ENCODE results near the gene ALS2. TPM values are rescaled to one million over a fixed set of nuclear protein-coding genes. Genes with fewer than 3 reads are reported as not detected.

ALS2 gene
- total RNA-seq, 1 experiment from 2014 or later: 28.4 TPM

GRCh38 chr2:201777043-201777442, 3.7 kb downstream of the ALS2 start:
- no peak overlapping the region for H3K56ac ChIP-seq (ENCODE audit: insufficient read length, low read depth, low read length)
- Mint-ChIP-seq H3K36me3 (ENCODE audit: insufficient read depth in 1 of 3, low read depth in 3 of 3) (no peaks in the 10 kb centered on the region), H3K27ac (no peak overlapping the region), H3K9me3 (no peaks in the 10 kb centered on the region), H3K27me3 (ENCODE audit: low read depth) (no peaks in the 10 kb centered on the region), H3K4me1 (peaks cover 43 to 54% of the 10 kb centered on the region in 2 experiments), H3K4me3 (no peak overlapping the region)
- no peak overlapping the region for H3K27ac ChIP-seq (ENCODE audit: insufficient read length, low read depth, low read length)
- H3K23me2 ChIP-seq (ENCODE audit: insufficient read length, low read depth, low read length, poor library complexity, severe bottlenecking): peaks cover 15% of the 10 kb centered on the region
- no peak overlapping the region for H3K18ac ChIP-seq (ENCODE audit: insufficient read length, low read depth, low read length)
- H3K27me3 ChIP-seq (ENCODE audit: insufficient read depth, low read length): no peaks in the 10 kb centered on the region
- H2AK5ac ChIP-seq (ENCODE audit: insufficient read length, low read length): no peak overlapping the region
- H3K14ac ChIP-seq (ENCODE audit: insufficient read depth, low read length): no peak overlapping the region
- H4K8ac ChIP-seq (replicated peaks; ENCODE audit: insufficient read length, low read depth, low read length): no peak overlapping the region
- H2BK5ac ChIP-seq (ENCODE audit: insufficient read length, low read length): no peak overlapping the region
- H3K9me3 ChIP-seq (ENCODE audit: control insufficient read depth, low read depth, low read length): no peaks in the 10 kb centered on the region
- no peak overlapping the region for H2BK120ac ChIP-seq (ENCODE audit: low read depth, low read length, poor library complexity, severe bottlenecking)
- no peak overlapping the region for H4K5ac ChIP-seq (ENCODE audit: insufficient read length, low read depth, low read length)
- no peak overlapping the region for H3K23ac ChIP-seq (ENCODE audit: insufficient read length, low read depth, low read length)
- DNase-seq: no peak
- peaks cover 16% of the 10 kb centered on the region; the same call in 1 of the 2 replicates for H3K79me2 ChIP-seq (ENCODE audit: insufficient read depth, low read length)
- no peak overlapping the region for H3K4me2 ChIP-seq (ENCODE audit: insufficient read depth, insufficient read length, low read length)
- no peak overlapping the region for H2BK12ac ChIP-seq (ENCODE audit: insufficient read length, low read depth, low read length)
- H3K79me1 ChIP-seq (ENCODE audit: insufficient read depth, low read depth, low read length, poor library complexity, severe bottlenecking): no peaks in the 10 kb centered on the region
- no peak for TF ChIP-seq CTCF (conservative IDR thresholded peaks at IDR 0.05)
- H3K4ac ChIP-seq (ENCODE audit: low read depth, low read length): no peak overlapping the region
- no peak overlapping the region for H3T11ph ChIP-seq (ENCODE audit: low read length)
- no peak overlapping the region for H3K9ac ChIP-seq (ENCODE audit: extremely low read depth, insufficient read length, low read length)
- no peak overlapping the region for H4K91ac ChIP-seq (ENCODE audit: insufficient read length, low read depth, low read length)
- no peak overlapping the region for H2BK20ac ChIP-seq (ENCODE audit: low read depth, low read length, poor library complexity, severe bottlenecking)
- H2BK15ac ChIP-seq (ENCODE audit: low read depth, low read length): no peak overlapping the region
- peaks cover 8% of the 10 kb centered on the region; the same call in 1 of the 2 replicates for H3K4me1 ChIP-seq (ENCODE audit: insufficient read depth, low read length)
- H4K20me1 ChIP-seq (ENCODE audit: control insufficient read depth, insufficient read depth, insufficient read length): no peaks in the 10 kb centered on the region
- H2AFZ ChIP-seq (ENCODE audit: low read length): no peak overlapping the region
